Smooth muscle cell of trachea (primary cell): ENCODE measurements around the gene STRIP1. TPM values are rescaled to one million over a fixed set of nuclear protein-coding genes. Genes with fewer than 3 reads are reported as not detected.

Source experiments
- total RNA-seq: library from RNA; depleted of rRNA; stranded (reverse); fragments of >200 nt; gene quantifications from 2 replicates; pipeline ENCODE4 v1.2.1, GENCODE V29; 2014

STRIP1 gene, protein sequence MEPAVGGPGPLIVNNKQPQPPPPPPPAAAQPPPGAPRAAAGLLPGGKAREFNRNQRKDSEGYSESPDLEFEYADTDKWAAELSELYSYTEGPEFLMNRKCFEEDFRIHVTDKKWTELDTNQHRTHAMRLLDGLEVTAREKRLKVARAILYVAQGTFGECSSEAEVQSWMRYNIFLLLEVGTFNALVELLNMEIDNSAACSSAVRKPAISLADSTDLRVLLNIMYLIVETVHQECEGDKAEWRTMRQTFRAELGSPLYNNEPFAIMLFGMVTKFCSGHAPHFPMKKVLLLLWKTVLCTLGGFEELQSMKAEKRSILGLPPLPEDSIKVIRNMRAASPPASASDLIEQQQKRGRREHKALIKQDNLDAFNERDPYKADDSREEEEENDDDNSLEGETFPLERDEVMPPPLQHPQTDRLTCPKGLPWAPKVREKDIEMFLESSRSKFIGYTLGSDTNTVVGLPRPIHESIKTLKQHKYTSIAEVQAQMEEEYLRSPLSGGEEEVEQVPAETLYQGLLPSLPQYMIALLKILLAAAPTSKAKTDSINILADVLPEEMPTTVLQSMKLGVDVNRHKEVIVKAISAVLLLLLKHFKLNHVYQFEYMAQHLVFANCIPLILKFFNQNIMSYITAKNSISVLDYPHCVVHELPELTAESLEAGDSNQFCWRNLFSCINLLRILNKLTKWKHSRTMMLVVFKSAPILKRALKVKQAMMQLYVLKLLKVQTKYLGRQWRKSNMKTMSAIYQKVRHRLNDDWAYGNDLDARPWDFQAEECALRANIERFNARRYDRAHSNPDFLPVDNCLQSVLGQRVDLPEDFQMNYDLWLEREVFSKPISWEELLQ
- total RNA-seq, result 43.8 and 58.4 TPM in 2 replicates

GRCh38 chr1:110034451-110035235, at the start of gene STRIP1:
Gene STRIP1 (plus strand): TSS chr1:110034624. CDS start chr1:110034638, 14 bp downstream.

GRCh38 chr1:110070671-110071242, 36.3 kb downstream of the STRIP1 start, which contains the start of gene ALX3:
Gene ALX3 (minus strand): TSS chr1:110070672. CDS start chr1:110070612, 60 bp downstream.

Other genes with a start within 250 kb of the STRIP1 start
- gene CSF1, start 123.8 kb upstream of the STRIP1 start, total RNA-seq, result 64.7 and 88.5 TPM in 2 replicates
- gene AHCYL1, start 49.9 kb upstream of the STRIP1 start, total RNA-seq, result 49.6 and 88.3 TPM in 2 replicates
- not detected in 2 replicates for gene ALX3, start 36.0 kb downstream of the STRIP1 start, total RNA-seq
- under 0.01 TPM in 1 of 2 replicates, not detected in the other for gene UBL4B, start 77.8 kb downstream of the STRIP1 start, total RNA-seq
- 0.29 and 0.33 TPM in 2 replicates for gene SLC6A17, start 115.9 kb downstream of the STRIP1 start, total RNA-seq
- 2.6 and 8.6 TPM in 2 replicates for gene KCNC4, start 175.7 kb downstream of the STRIP1 start, total RNA-seq